Glomerular visceral epithelial cell (primary cell): ENCODE data around the gene EPS8L2.

Experiments used
- DNase-seq: peaks from one replicate; pipeline ENCODE4 v3.0.0-alpha.2; 2016; ENCODE audit errors: extremely low spot score

EPS8L2 gene

GRCh38 chr11:776561-777287 lies 70.7 kb downstream of the EPS8L2 start:
- DNase-seq, result peak; percentile 45
